VCaP (cell line): Measurements from ENCODE around the gene RASA3.

Experiments used
- H3K27ac ChIP-seq: fragments of 450-650 bp; 2 replicates; pipeline ENCODE4 v1.5.1; 2017
- CTCF ChIP-seq: fragments of 450-650 bp; conservative IDR thresholded peaks from 2 replicates; pipeline ENCODE4 v1.5.1; 2017; ENCODE audit warnings: mild to moderate bottlenecking, moderate library complexity

The RASA3 gene

GRCh38 chr13:114004420-114005205 lies 127.8 kb downstream of the RASA3 start:
- no peak for TF ChIP-seq CTCF
- H3K27ac ChIP-seq = no peak overlapping the region

GRCh38 chr13:114002771-114003321 lies 129.6 kb downstream of the RASA3 start:
- no peak overlapping the region for H3K27ac ChIP-seq
- TF ChIP-seq CTCF = no peak

- no peak for TF ChIP-seq CTCF
- H3K27ac ChIP-seq = no peak overlapping the region
Observed at GRCh38 chr13:114002009-114002544, 130.3 kb downstream of the RASA3 start.

GRCh38 chr13:114001331-114002008 lies 131.0 kb downstream of the RASA3 start:
- no peak overlapping the region for H3K27ac ChIP-seq
- TF ChIP-seq CTCF = no peak

GRCh38 chr13:114000151-114001040 lies 132.0 kb downstream of the RASA3 start:
- no peak overlapping the region for H3K27ac ChIP-seq
- TF ChIP-seq CTCF = no peak

- no peak overlapping the region for H3K27ac ChIP-seq
- TF ChIP-seq CTCF = no peak
Observed at GRCh38 chr13:113999618-113999910, 132.9 kb downstream of the RASA3 start.
